AG10803 (cell line): ENCODE data around the gene BTNL9.
"Not testable (repeated sequence)": the region's sequence is repeated elsewhere in the genome, so short reads cannot be mapped to it uniquely, and the experiment has no call there.

Experiments used
- DNase-seq: peaks from one replicate; pipeline ENCODE4 v3.0.0; 2010; ENCODE audit warnings: low read depth
- H3K4me3 ChIP-seq: 2 replicates; pipeline ENCODE4 v1.5.1; 2011; ENCODE audit warnings: mild to moderate bottlenecking, low read length, control low read depth
- CTCF ChIP-seq: conservative IDR thresholded peaks from 2 replicates; pipeline ENCODE4 v1.5.1; 2011; ENCODE audit warnings: mild to moderate bottlenecking, low read length, control low read depth, inconsistent platforms

The BTNL9 gene

GRCh38 chr5:181039931-181040630, at the start of gene BTNL9:
Gene BTNL9, plus strand, starts transcription at chr5:181040266. Its CDS starts 5,224 bp downstream, at chr5:181045490.
- DNase-seq: no peak
- no peak within 1 kb of the TSS for H3K4me3 ChIP-seq
- no peak for TF ChIP-seq CTCF

- TF ChIP-seq CTCF: no peak
- DNase-seq: no peak
- no peak overlapping the region for H3K4me3 ChIP-seq
Observed at GRCh38 chr5:180990882-180991242, 49.2 kb upstream of the BTNL9 start.

- no peak for TF ChIP-seq CTCF
- H3K4me3 ChIP-seq: no peak overlapping the region
- DNase-seq: no peak
Observed at GRCh38 chr5:181001947-181002346, 38.1 kb upstream of the BTNL9 start.

GRCh38 chr5:181005791-181006190, 34.3 kb upstream of the BTNL9 start:
- no peak overlapping the region for H3K4me3 ChIP-seq
- TF ChIP-seq CTCF: no peak
- no peak for DNase-seq

GRCh38 chr5:181008136-181008535, 31.9 kb upstream of the BTNL9 start:
- DNase-seq: no peak
- no peak for TF ChIP-seq CTCF
- H3K4me3 ChIP-seq: no peak overlapping the region

- not testable (repeated sequence) for H3K4me3 ChIP-seq, DNase-seq
Observed at GRCh38 chr5:181010018-181010417, 30.0 kb upstream of the BTNL9 start.

GRCh38 chr5:181014654-181015053, 25.4 kb upstream of the BTNL9 start:
- H3K4me3 ChIP-seq, DNase-seq: not testable (repeated sequence)

- not testable (repeated sequence) for DNase-seq, H3K4me3 ChIP-seq
Observed at GRCh38 chr5:181017448-181017847, 22.6 kb upstream of the BTNL9 start.

- no peak for DNase-seq
Observed at GRCh38 chr5:181020688-181021087, 19.4 kb upstream of the BTNL9 start.

More at GRCh38 chr5:181020688-181021087, 19.4 kb upstream of the BTNL9 start:
- no peak for TF ChIP-seq CTCF
- no peak overlapping the region for H3K4me3 ChIP-seq
